ENCODE measurements around the gene SHB.

The SHB gene

GRCh38 chr9:38006163-38006562 is 62.9 kb downstream of the SHB start:
- H3K4me3 ChIP-seq (ENCODE audit: insufficient read depth, low read length, poor library complexity, severe bottlenecking), result no peak overlapping the region
- H3K36me3 ChIP-seq (ENCODE audit: low read length), result no peaks in the 10 kb centered on the region
- TF ChIP-seq EZH2phosphoT487 (conservative IDR thresholded peaks at IDR 0.05; ENCODE audit: low read length) (no peak), CTCF (IDR thresholded peaks at IDR 0.05; ENCODE audit: insufficient read depth, low read length, poor library complexity, severe bottlenecking) (no peak)
- no peaks in the 10 kb centered on the region for H4K20me1 ChIP-seq (ENCODE audit: low read depth, low read length)
- H3K4me2 ChIP-seq (ENCODE audit: low read depth, low read length, poor library complexity, severe bottlenecking), result no peak overlapping the region
- H3K27me3 ChIP-seq (ENCODE audit: low read length), result no peaks in the 10 kb centered on the region
- H3K9ac ChIP-seq (ENCODE audit: low read length), result no peak overlapping the region
- H3K27ac ChIP-seq (ENCODE audit: low read depth, low read length), result no peak overlapping the region
- no peaks in the 10 kb centered on the region for H3K79me2 ChIP-seq (ENCODE audit: insufficient read depth, low read length)
- no peak overlapping the region for H2AFZ ChIP-seq (ENCODE audit: low read depth, low read length, severe bottlenecking)
- H3K9me2 ChIP-seq (replicated peaks; ENCODE audit: insufficient read depth, low read length), result no peaks in the 10 kb centered on the region
- H3F3A ChIP-seq (ENCODE audit: insufficient read depth), result no peaks in the 10 kb centered on the region
- no peaks in the 10 kb centered on the region for H3K9me3 ChIP-seq (ENCODE audit: insufficient read depth, low read length)

GRCh38 chr9:38004809-38005560 is 64.0 kb downstream of the SHB start:
- Histone ChIP-seq H3K9me3 (ENCODE audit: insufficient read depth, low read length) (no peaks in the 10 kb centered on the region), H3K4me2 (ENCODE audit: low read depth, low read length, poor library complexity, severe bottlenecking) (no peak overlapping the region), H3K4me3 (ENCODE audit: insufficient read depth, low read length, poor library complexity, severe bottlenecking) (no peak overlapping the region), H3K9me2 (replicated peaks; ENCODE audit: insufficient read depth, low read length) (no peaks in the 10 kb centered on the region), H3K36me3 (ENCODE audit: low read length) (no peaks in the 10 kb centered on the region), H3K9ac (ENCODE audit: low read length) (no peak overlapping the region), H3F3A (ENCODE audit: insufficient read depth) (no peaks in the 10 kb centered on the region), H4K20me1 (ENCODE audit: low read depth, low read length) (no peaks in the 10 kb centered on the region), H3K79me2 (ENCODE audit: insufficient read depth, low read length) (no peaks in the 10 kb centered on the region), H2AFZ (ENCODE audit: low read depth, low read length, severe bottlenecking) (no peak overlapping the region), H3K27ac (ENCODE audit: low read depth, low read length) (no peak overlapping the region), H3K27me3 (ENCODE audit: low read length) (no peaks in the 10 kb centered on the region)
- TF ChIP-seq EZH2phosphoT487 (conservative IDR thresholded peaks at IDR 0.05; ENCODE audit: low read length) (no peak), CTCF (IDR thresholded peaks at IDR 0.05; ENCODE audit: insufficient read depth, low read length, poor library complexity, severe bottlenecking) (no peak)

DNA sequence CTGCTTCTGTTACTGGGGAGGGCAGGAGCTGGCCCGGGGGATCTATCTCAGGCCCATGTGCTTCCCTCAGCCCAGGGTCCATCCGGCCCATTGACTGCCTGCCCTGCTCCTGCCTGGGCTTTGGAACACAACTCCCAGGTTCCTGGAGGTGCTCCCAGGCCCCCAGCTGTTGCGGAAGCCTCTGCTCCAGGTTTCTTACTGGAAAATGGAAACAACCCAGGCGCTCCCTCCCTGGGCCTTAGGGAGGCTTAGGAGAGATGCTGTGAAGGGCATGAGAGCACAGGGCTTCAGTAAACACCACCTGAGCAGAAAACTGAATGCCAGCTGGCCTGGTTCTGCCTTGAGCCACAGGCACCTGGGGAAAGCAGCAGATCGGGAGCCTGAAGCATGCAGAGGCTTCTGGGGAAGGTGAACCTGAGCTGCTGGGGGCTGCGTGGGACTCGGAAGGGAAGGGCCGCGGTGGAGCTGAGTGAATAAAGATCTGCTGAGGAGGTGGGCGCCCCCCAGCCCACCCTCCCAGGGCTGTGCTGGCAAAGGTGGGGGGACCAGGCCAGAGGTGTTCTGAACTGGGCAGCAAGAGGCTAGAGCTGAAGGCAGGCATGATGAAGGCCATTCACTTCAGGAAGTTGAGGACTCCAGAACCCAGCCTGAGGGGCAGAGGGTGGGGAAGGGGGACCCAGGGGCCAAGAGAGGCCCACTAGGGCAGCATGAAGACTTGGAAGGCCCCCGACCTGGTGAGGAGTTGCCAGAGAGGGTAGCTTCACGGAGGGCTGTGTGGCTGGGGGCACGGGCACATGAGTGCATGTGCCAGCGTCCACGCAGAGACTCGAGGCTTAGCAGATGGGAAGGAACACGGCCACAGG is 64.8 kb downstream of the SHB start:
- Histone ChIP-seq H3K27ac (ENCODE audit: low read depth, low read length) (no peak overlapping the region), H2AFZ (ENCODE audit: low read depth, low read length, severe bottlenecking) (no peak overlapping the region), H3K4me3 (ENCODE audit: insufficient read depth, low read length, poor library complexity, severe bottlenecking) (no peak overlapping the region), H3K27me3 (ENCODE audit: low read length) (no peaks in the 10 kb centered on the region), H3K9me2 (replicated peaks; ENCODE audit: insufficient read depth, low read length) (no peaks in the 10 kb centered on the region), H3K9me3 (ENCODE audit: insufficient read depth, low read length) (no peaks in the 10 kb centered on the region), H3K36me3 (ENCODE audit: low read length) (no peaks in the 10 kb centered on the region), H3K9ac (ENCODE audit: low read length) (no peak overlapping the region), H4K20me1 (ENCODE audit: low read depth, low read length) (no peaks in the 10 kb centered on the region), H3K79me2 (ENCODE audit: insufficient read depth, low read length) (no peaks in the 10 kb centered on the region), H3K4me2 (ENCODE audit: low read depth, low read length, poor library complexity, severe bottlenecking) (no peak overlapping the region), H3F3A (ENCODE audit: insufficient read depth) (no peaks in the 10 kb centered on the region)
- no peak for TF ChIP-seq CTCF (IDR thresholded peaks at IDR 0.05; ENCODE audit: insufficient read depth, low read length, poor library complexity, severe bottlenecking)
- TF ChIP-seq EZH2phosphoT487 (conservative IDR thresholded peaks at IDR 0.05; ENCODE audit: low read length), result no peak
